ENCODE results near the gene DMC1.

Gene DMC1

DNA sequence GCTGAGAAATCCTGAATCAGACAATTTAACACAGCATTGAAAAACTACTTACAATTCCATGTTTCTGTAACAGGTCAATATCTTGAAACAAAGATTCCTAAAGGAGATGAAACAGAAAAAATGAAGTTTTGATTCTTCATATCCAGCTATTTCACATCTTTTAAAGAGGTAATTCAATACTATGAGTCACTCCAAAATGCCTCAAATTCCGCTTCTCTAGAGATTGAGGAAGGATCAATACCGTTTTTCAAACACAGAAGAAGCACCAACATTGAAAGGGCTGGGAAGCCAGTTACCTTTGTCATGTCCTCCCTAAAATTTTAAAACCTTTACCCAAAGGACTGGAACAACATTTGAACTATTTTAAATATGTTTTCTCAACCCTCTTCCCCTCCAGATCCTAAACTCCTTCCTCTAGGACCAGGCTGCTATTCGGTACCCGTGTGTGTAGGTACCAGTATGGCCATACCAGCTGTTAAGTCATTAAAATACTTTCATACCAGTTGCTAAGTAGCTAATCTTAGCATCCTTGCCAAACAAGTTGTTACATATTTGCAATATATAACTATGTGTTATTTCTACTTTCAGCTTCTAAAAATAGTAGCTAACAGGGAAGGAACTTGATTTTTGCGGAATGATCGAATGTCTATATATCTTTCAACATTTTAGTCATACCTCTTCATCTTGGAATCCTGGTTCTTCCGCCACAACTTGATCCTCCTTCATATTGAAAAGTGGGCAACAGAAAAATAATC is 2.3 kb downstream of the DMC1 start:
- no peak for DNase-seq (ENCODE audit: low read depth in 3 of 3)

DNA sequence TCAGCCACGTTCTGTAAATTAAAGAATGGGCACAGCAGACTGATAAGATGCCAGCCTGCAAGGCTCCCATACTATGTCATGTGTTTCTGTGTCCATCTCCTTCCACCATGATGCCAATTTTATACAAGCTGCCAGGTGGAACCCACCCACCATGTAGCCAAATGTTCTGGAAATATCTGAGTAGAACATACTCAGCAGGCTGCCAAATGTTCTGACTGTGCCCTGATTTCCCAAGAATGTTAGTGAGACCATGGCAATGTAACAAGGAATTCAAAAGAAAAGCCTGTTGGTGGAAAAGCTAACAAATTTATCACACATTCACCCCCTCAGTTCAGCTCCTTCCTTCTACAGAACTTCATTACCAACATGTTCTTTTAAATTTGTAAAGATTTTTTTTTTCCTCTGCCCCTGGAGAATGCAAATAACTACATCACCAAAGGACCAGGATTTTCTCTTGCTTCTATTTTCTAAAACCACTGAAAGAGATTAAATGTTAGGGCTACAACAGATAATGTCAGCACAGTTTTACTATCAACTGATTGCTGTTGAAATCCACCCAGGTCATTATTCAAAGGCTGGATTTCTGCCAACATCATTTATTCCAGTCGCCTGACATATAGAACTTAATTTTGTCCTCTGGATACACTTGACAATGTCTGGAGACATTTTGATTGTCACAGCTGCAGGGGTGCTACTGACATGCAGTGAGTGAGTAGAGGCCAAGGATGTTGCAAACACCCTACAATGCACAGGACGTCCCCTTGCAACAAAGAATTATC is 3.1 kb downstream of the DMC1 start:
- DNase-seq (ENCODE audit: low read depth in 3 of 3): no peak

DNA sequence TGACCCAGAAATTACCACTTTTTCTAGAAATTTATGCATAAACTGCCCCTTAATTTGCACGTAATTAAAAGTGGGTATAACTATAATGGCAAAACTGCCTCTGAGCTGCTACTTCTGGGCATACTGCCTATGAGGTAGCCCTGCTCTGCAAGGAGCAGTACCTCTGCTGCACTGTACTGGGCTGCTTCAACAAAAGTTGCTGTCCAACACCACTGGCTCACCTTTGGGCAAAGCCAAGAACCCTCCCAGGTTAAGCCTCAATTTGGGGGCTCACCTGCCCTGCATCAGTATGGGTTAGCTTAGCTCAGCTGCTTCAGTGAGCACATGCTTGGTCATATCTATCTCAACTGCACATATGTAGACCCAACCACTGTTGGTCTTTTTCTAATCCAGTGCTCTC is 4.5 kb downstream of the DMC1 start:
- no peak for DNase-seq (ENCODE audit: low read depth in 3 of 3)

DNA sequence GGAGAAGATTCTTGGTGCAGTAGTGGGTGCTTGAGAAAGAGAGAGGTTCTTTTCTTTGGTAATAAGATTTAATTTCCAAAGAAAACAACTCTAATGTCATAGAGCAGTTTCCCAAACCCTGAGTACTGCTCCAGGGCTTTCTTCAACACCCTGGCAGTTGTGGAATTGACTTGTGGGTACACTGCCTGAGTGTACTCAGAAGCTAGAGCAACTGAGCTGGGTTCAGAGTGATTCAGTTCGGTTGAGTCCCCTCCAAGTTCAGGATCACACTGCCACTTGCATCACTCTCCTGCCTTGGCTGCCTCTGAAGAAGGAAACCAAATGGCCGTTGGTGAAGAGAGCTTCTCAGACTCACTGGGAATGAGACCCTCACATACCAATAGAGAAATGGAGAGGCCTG is 5.3 kb downstream of the DMC1 start:
- DNase-seq (ENCODE audit: low read depth in 3 of 3): no peak

DNA sequence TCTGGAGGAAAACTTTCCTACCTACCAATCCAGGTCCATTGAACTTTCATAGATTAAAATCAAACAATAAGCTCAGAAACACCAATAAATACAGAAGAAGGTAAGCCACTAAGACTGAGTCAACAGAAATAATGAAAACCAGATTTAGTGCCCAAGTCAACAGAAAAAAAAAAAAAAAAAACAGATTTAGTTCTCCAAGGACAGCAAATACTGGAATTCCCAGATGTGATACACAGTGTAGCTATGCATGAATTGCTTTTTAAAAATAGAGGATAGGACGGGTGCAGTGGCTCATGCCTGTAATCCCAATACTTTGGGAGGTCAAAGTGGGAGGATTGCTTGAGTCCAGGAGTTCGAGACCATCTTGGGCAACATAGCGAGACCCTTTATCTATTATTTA is 15.7 kb downstream of the DMC1 start:
- no peak for DNase-seq (ENCODE audit: low read depth in 3 of 3)

DNA sequence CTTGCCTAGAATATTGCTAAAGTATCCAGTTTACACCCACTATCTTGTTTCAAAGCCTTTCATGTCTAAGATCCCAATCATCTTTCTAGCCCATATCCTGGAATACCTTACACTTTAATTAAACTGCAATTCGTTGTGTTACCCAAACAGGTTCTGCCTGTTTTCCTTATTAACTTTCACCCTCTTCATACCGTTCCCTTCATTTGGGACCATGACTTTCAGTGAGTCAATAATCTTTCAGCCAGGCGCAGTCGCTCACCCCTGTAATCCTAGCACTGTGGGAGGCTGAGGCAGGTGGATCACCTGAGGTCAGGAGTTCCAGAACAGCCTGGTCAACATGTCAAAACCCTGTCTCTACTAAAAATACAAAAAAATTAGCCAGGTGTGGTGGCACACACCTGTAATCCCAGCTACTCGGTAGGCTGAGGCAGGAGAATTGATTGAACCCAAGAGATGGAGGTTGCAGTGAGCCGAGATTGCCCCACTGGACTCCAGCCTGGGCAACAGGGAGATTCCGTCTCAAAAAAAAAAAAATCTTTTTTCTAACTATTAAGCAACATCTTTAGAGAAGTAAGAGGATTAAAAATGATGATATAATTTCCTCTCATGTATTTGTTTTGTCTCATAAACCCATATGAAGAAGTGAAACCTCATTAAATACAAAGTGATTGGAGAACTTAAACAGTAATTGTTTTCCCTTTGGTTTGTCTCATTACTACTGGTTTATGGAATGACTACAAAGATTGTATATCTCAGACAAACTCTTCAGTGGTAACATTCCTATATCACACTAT is 20.7 kb downstream of the DMC1 start:
- DNase-seq (ENCODE audit: low read depth in 3 of 3): no peak

DNA sequence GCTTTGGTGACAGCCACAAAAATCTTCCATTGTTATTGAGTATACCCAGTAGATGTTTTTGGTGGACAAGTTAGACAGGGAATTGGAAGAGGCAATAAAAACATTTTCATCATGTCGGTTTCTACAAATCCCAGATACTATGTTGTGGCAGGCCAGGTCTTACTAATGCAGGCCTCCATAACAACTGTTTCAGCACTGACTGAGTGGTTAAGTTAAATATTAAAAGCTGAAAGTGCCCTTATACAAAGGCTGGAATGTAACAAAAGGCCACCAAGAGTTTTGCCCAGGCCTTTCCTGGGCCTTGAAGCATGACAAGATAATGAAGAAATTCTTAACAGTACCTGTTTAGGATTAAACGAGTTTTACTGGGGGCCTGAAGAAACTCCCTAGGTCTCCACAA is 29.3 kb downstream of the DMC1 start:
- no peak for DNase-seq (ENCODE audit: low read depth in 3 of 3)

DNA sequence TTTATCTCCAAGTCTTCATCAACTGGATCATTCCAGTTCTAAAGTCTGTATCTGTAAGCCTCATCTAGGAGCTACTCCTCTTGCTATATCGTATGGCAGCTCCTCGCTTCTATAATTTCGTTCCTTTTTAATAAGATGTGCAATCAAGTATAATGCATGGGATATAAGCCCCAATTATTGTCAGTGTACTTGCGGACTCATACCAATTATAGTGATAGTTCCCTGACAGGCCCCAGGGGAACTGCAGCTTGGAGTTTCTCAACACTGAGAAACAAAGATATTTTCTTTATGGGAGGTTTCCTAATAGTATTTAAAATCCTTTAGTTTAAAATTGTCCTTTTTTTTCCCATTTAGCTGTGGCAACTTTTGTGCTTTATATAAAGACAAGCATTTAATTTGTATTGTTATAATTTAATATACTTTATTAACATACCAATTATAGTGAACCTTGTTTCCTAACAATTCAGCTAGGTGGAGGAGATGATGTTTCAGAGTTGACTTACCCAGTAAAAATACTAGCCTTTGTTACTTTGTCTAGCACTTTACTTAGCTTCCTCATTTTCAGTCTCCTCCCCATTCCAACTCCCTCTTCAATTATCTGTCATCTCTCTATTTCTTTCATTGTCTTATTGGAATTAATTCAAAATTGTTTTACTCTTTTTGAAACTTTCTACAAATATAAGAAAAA is 38.6 kb downstream of the DMC1 start:
- no peak for DNase-seq (ENCODE audit: low read depth in 3 of 3)

DNA sequence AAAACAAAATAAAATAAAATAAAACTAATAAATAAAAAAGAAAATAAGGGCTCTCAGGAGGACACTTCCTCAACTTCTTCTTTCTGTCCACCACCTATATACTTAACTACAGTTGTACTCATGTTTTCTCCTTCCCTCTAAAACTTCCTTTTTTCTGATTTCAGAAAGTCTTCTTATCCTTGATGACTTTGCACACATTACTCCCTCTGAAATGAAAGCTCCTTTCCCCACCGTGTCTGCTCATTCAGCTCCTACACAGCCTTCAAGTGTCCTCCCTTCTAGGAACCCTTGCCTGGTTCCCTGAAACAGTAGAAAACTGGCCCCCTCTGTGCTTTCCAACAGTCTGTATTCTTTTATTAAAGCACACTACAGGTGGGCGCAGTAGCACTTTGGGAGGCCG is 45.6 kb downstream of the DMC1 start:
- DNase-seq (ENCODE audit: low read depth in 3 of 3): no peak

DNA sequence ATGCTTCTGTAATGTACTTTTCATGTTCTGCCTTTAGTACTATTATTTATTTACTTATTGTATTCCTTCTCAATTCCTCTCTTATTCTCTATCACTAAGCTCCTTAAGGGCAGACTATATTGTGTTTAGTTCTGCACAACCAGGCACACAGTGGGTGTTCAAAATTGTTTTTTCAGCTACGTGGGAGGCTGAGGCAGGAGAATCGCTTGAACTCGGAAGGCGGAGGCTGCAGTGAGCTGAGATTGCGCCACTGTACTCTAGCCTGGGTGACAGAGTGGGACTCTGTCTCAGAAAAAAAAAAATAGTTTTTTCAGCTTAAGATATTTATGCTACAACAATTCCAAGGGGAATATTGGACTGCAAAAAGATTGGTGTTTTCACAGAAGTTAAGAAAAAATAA is 46.5 kb downstream of the DMC1 start:
- DNase-seq (ENCODE audit: low read depth in 3 of 3): no peak

DNA sequence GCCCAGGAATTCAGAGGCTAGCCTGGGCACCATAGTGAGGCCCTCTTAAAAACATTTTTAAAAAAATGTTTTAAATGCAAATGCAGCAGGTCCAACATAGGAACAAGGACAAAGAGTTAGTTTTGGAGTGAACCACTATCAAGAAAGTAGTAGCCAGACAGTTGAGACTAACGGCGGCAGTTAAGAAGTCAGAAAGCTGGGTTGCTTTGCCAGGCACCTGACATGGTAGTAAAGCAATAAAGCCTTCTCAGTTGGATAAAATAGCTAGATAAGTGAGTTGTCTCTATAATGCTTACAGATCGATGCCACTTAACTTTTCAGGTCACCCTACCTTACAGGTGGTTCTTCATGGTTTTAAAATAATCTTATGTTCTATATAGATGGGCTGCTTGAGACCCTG is 47.0 kb downstream of the DMC1 start:
- DNase-seq (ENCODE audit: low read depth in 3 of 3): no peak

DNA sequence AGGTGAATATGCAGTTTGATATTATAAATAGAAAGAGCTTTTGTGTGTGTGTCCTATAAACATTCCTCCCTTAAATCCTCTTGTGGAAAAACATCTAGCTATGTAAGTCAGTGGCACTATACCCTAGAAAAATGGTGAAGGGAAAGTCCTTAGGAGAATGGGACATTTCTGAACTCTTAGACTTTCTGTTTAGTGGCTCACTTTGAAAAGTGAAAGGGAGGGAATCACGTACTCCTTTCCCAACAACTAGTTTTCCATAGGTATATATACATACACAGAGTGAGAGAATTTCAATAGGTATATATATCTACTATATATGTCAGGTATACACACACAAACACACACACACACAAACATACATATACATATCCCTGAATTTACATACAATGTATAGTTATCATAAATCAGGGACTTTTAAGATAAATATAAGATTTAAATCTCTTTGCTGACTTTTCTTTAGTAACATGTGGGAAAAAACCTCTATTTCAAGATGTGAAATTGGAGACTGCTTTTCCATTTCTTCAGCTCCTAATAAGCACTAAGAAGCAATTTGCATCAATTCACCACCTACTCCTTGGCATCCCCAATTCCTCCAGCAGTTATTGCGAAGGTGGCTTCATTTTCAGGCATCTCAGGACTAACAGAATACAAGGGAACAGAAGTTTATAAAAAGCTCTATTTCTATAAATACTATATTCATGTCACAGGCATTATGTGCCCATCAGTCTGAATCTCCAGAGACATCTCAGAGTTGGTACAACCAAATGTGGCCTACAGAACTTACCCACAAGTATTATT is 50.3 kb downstream of the DMC1 start:
- no peak for DNase-seq (ENCODE audit: low read depth in 3 of 3)

DNA sequence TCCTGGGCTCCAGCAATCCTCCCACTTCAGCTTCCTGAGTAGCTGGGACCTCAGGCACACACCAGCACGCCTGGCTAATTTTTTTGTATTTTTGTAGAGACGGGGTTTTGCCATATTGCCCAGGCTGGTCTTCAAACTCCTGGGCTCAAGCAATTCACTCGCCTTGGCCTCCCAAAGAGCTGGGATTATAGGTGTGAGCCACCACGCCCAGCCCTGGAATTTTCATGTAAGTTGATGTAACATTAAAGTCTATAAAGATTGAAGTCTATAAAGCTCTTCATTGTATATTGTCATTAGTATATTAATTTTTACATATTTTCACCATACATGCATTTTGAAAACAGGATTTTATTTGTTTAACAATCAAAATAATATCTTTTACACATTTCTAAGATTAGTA is 51.4 kb downstream of the DMC1 start:
- no peak for DNase-seq (ENCODE audit: low read depth in 3 of 3)

DNA sequence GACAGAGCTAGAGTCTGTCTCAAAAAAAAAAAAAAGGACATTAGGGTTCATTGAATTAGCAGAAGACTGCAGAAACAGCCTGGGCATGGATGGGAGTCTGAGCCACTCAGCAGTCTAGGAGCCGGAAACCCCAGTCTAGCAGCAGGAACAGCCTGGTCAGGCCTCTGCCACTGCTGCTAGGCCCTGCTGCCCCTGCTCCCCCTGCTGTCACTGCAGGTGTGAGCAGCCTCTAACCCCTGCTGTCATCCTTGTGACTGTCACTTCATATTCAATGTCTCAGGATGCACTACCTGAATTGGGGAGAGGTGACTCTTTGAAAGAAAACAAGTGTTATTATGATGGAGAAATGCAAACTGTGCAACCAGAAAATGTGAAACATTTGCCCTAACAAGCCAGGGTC is 56.9 kb downstream of the DMC1 start:
- DNase-seq (ENCODE audit: low read depth in 3 of 3): peak in 1 of 3 donors; percentile 17

DNA sequence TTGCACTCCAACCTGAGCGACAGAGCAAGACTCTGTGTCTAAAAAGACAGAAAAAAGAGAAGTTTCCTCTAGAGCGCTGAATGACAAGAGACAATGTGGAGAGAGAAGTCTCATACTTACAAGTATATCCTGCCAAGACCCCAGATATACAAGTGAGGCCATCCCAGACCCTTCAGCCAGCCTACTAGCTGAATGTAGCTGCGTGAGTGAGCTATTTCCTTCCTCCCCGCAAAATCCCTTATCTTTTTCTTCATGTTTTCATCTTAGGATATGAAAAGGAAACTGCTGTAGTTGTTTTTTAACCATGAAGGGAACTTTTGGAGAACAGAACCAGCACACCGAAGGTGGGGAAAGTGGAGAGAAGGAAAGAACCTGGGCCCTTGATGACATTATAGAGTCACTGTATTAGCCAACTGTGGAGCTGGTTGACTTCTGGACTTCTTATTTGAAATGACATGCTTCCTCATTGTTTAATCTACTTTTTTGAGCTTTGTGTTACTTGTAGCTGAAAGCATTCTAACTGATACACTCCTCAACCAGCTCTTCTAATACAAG is 59.5 kb downstream of the DMC1 start:
- no peak for DNase-seq (ENCODE audit: low read depth in 3 of 3)

DNA sequence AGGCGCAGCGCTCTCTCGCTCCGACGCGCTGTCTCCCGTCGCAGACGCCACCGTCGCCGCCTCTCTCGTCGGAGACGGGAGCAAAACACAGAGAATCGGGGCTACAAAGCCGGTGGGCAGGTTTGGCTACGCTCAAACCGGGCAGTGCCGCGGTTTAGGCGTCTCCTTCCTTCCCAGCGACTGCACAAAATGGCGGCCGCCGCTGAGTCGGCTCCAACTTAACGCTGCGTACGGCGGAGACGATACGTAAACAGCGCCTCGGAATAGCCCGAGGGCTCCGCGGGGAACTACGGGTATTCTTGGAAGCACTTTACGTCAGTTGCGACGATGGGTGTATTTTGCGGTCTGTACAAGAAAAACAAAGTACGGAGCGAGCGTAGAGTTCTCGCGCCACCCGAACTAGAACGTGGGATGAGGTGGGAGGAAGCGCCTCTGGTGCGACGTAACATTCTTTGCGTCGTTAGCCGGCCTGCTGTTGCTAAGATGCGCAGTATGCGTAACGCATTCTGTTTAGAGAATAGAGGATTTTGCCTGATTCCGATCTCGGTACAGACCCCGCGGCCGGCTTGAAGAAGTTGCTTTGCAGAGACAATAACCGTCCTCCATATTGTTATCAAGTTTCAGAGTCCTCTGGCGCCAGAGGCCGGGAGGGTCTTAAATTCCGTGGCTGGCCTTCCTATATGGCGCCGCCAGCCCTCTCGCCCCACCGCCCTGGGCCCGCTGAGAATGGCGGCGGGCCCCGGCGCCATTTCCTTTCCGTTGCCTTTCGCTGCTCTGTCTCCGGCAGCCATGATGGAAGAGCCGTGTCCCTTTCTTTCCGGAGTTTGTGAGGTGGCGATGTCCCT is 63.6 kb downstream of the DMC1 start, which contains the start of gene DDX17:
Gene DDX17 (minus strand): TSS at position 194 of the 845 bp plus-strand sequence.
- peak; percentile 86 to 90 (median 90) for DNase-seq (ENCODE audit: low read depth in 3 of 3)

DNA sequence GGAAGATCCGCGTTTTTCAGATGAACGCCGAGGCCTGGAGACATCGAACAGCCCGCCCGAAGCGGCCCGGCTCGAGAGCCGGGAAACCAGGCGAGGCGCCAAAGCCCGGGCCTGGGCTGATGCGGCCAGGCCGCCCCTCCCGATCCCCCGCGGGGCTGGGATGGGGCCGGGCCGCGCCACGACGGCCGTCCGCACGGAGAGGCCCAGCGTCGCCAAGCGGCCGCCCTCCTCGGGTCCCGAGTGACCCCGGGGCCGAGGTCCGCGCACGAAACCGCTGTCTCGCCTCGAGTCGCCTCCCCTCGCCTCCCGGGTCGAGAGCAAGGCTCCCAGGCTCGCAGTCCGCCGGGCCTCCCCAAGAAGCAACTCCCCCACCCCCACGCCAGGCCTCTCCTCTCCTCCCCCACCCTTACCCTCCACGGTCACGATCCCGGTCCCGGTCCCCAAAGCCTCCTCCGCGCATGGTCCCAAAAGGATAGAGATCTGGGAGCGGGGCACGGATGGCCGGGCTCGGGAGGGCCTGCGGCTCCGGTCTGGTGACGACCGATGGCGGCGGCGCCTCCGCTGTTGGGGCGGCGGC is 64.4 kb downstream of the DMC1 start:
- peak; percentile 16 to 56 (median 24) for DNase-seq (ENCODE audit: low read depth in 3 of 3)

DNA sequence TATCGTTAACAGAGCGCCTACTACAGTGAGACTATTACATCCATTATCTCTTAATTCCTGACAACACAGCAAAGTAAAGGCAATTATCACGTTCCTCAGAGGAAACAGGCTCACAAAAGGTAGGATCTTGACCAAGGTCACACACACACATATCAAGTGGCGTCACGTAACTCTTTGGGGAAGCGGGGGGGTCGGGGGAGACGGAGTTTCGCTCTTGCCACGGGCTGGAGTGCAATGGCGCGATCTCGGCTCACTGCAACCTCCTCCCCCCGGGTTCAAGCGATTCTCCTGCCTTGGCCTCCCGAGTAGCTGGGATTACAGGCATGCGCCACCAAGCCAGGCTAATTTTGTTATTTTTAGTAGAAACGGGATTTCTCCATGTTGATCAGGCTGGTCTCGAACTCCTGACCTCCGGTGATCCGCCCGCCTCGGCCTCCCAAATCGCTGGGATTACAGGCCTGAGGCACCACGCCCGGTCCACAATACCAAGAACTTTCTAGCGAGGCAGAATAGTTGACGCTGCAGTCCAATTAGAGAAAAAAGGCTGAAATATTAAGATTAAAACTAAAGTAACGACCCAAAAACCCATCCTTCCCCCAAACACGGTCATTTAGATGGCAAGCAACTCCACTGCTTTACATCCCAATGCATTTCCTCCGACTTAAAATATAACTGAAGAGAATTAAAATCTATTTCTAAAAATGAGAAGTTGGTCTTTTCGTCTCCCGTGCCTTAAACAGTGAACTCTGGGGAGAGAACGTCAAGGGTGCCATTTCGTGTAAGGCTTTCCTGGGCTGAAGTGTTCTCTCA is 65.0 kb downstream of the DMC1 start:
- peak; percentile 30 to 64 (median 42) for DNase-seq (ENCODE audit: low read depth in 3 of 3)

DNA sequence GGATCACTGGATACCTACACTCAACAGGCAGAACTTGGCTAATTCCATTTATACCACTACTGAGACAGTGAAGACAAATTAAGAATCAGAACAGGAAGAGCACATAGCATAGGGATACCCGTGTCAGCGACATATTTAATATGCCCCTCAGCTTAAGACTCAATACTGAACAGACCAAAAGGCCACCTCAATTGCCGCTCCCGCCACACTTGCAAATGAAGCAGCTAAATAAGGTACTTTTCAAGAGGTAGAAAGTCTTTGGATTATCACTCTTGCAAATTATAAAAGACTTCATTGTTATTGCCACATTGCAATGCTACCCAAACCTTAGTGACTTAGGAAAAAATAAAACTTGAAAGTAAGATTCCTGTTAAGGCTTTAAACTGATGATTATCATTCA is 67.0 kb downstream of the DMC1 start:
- no peak for DNase-seq (ENCODE audit: low read depth in 3 of 3)
